GM12878 (cell line): Measurements from ENCODE around the gene RYR2. TPM values are rescaled to one million over a fixed set of nuclear protein-coding genes. Genes with fewer than 3 reads are reported as not detected.

Source experiments
- ATAC-seq: fragments of 200-7000 bp; cut with Tn5 transposase; 3 replicates; pipeline ENCODE4 v1.9.1; 2020; ENCODE audit warnings: mild to moderate bottlenecking, moderate library complexity
- BruUV-seq: library from RNA; stranded (reverse); fragments of 400-500 nt; replicated peaks from 2 replicates; lab custom pipeline; 2021; lab: Mats Ljungman, UMichigan
- CTCF ChIA-PET: fragments of 300-600 bp; sonication (Branson Sonifier 250); formaldehyde crosslinking; extraction: SDS; loops from one replicate; lab custom pipeline; 2021; ENCODE audit warnings: inconsistent platforms; lab: Yijun Ruan, JAX
- POLR2A ChIA-PET: fragments of 350-600 bp; formaldehyde crosslinking; extraction: SDS; loops from one replicate; lab custom pipeline; 2021; ENCODE audit warnings: inconsistent platforms; lab: Charles Lee
- RAD21 ChIA-PET: fragments of 300-600 bp; sonication (Branson Sonifier 250); formaldehyde crosslinking; loops from one replicate; lab custom pipeline; 2023; ENCODE audit warnings: antibody characterized with exemption; ENCODE audit not compliant: unreplicated experiment; lab: Charles Lee
- SMC1A ChIA-PET: fragments of 300-600 bp; sonication (Branson Sonifier 250); formaldehyde crosslinking; loops from one replicate; lab custom pipeline; 2023; ENCODE audit not compliant: unreplicated experiment, uncharacterized antibody; lab: Charles Lee
- DNase-seq: peaks from one replicate; pipeline ENCODE4 v3.0.0-alpha.2; 2011; ENCODE audit warnings: low read depth, low spot score
- FAIRE-seq: peaks from 3 replicates; lab custom pipeline; 2011; peaks lifted over from hg19 to GRCh38; lab: Jason Lieb, UNC
- H2AFZ ChIP-seq: 2 replicates; pipeline ENCODE4 v1.6.0; 2011; ENCODE audit warnings: low read depth, low read length, control low read depth; ENCODE audit not compliant: control insufficient read depth
- H3K27ac ChIP-seq: 2 replicates; pipeline ENCODE4 v1.5.1; 2011; ENCODE audit warnings: control low read depth; ENCODE audit not compliant: control insufficient read depth, insufficient read depth
- H3K27me3 ChIP-seq, 2 experiments: replicated peaks in 1 of 2; 2 replicates each; pipeline versions ENCODE4 v1.6.0 to v1.6.1; 2011; ENCODE audit warnings: low read length in 1 of 2; ENCODE audit not compliant: control insufficient read depth in 2 of 2, insufficient read depth in 2 of 2
- H3K36me3 ChIP-seq, 2 experiments: 2 replicates each; pipeline ENCODE4 v1.5.1; 2011; ENCODE audit warnings: low read length in 1 of 2; ENCODE audit not compliant: control insufficient read depth in 2 of 2, insufficient read depth in 2 of 2
- H3K4me1 ChIP-seq: 2 replicates; pipeline ENCODE4 v1.6.1; 2011; ENCODE audit warnings: mild to moderate bottlenecking, low read length, moderate library complexity, mixed read lengths; ENCODE audit not compliant: control insufficient read depth, insufficient read depth
- H3K4me2 ChIP-seq: 2 replicates; pipeline ENCODE4 v1.6.0; 2011; ENCODE audit warnings: control low read depth; ENCODE audit not compliant: control insufficient read depth, insufficient read depth
- H3K4me3 ChIP-seq: fragments of 200-600 bp; sonication (generic); 2 replicates; pipeline ENCODE4 v1.5.1; 2016
- H3K79me2 ChIP-seq: 2 replicates; pipeline ENCODE4 v1.6.0; 2011; ENCODE audit warnings: low read length; ENCODE audit not compliant: control insufficient read depth, insufficient read depth
- H3K9ac ChIP-seq: 2 replicates; pipeline ENCODE4 v1.8.0; 2011; ENCODE audit warnings: low read length, control low read depth, mixed read lengths; ENCODE audit not compliant: control insufficient read depth, insufficient read depth
- H3K9me3 ChIP-seq: replicated peaks from 3 replicates; pipeline ENCODE4 v1.5.1; 2011; ENCODE audit warnings: mild to moderate bottlenecking, low read length; ENCODE audit not compliant: control insufficient read depth, insufficient read depth
- H4K20me1 ChIP-seq: 2 replicates; pipeline ENCODE4 v1.6.0; 2011; ENCODE audit not compliant: control insufficient read depth, insufficient read depth
- ATF7 ChIP-seq: fragments of 450-650 bp; IDR thresholded peaks from 2 replicates; pipeline ENCODE4 v1.6.1; 2016; ENCODE audit warnings: low read depth, mild to moderate bottlenecking
- BCLAF1 ChIP-seq: fragments of 450-650 bp; IDR thresholded peaks from 2 replicates; pipeline ENCODE4 v1.6.1; 2017; ENCODE audit warnings: antibody characterized with exemption, mild to moderate bottlenecking, moderate library complexity
- CHD1 ChIP-seq: IDR thresholded peaks from 2 replicates; pipeline ENCODE4 v1.6.1; 2012; ENCODE audit warnings: low read depth, low read length, improper control_type of control experiment
- E2F4 ChIP-seq: IDR thresholded peaks from 2 replicates; pipeline ENCODE4 v1.6.1; 2012; ENCODE audit warnings: low read depth, low read length, improper control_type of control experiment
- FOXK2 ChIP-seq: fragments of 450-650 bp; IDR thresholded peaks from 2 replicates; pipeline ENCODE4 v1.6.1; 2017; ENCODE audit warnings: mild to moderate bottlenecking, moderate library complexity
- HDGF ChIP-seq: fragments of 450-650 bp; IDR thresholded peaks from 2 replicates; pipeline ENCODE4 v1.6.1; 2016; ENCODE audit warnings: antibody characterized with exemption
- LARP7 ChIP-seq: fragments of 450-650 bp; IDR thresholded peaks from 2 replicates; pipeline ENCODE4 v1.6.1; 2017; ENCODE audit warnings: mild to moderate bottlenecking
- MAX ChIP-seq: IDR thresholded peaks from 2 replicates; pipeline ENCODE4 v1.6.1; 2012; ENCODE audit warnings: low read depth, low read length, improper control_type of control experiment
- NFIC ChIP-seq: IDR thresholded peaks from 2 replicates; pipeline ENCODE4 v1.6.1; 2012; ENCODE audit warnings: low read depth, mild to moderate bottlenecking, inconsistent platforms, low read length, moderate library complexity
- POLR2AphosphoS5 ChIP-seq: IDR thresholded peaks from 2 replicates; pipeline ENCODE4 v1.6.1; 2011; ENCODE audit warnings: mild to moderate bottlenecking, low read length, inconsistent platforms
- STAT1 ChIP-seq: fragments of 450-650 bp; conservative IDR thresholded peaks from 2 replicates; pipeline ENCODE4 v1.6.1; 2014; ENCODE audit warnings: antibody characterized with exemption, mild to moderate bottlenecking
- TCF12 ChIP-seq: IDR thresholded peaks from 2 replicates; pipeline ENCODE4 v1.6.1; 2011; ENCODE audit warnings: low read depth, mild to moderate bottlenecking, low read length
- USF2 ChIP-seq: IDR thresholded peaks from 2 replicates; pipeline ENCODE4 v1.6.1; 2011; ENCODE audit warnings: low read depth, low read length, improper control_type of control experiment, borderline replicate concordance
- ZNF384 ChIP-seq: IDR thresholded peaks from 2 replicates; pipeline ENCODE4 v1.6.1; 2012; ENCODE audit warnings: low read depth, mild to moderate bottlenecking, low read length, improper control_type of control experiment, borderline replicate concordance
- ZZZ3 ChIP-seq: IDR thresholded peaks from 2 replicates; pipeline ENCODE4 v1.6.1; 2011; ENCODE audit warnings: low read depth; ENCODE audit not compliant: control insufficient read depth, insufficient read length
- WGBS: methylation state at CpG from one replicate; pipeline ENCODE4 v1.1.6; 2016; ENCODE audit warnings: low lambda C conversion rate; ENCODE audit not compliant: insufficient replicate concordance, insufficient coverage; ENCODE audit errors: missing lambda C conversion rate; 5-methylcytosine and 5-hydroxymethylcytosine counted together
- in situ Hi-C: fragments of 300-500 bp; cut with MboI; formaldehyde crosslinking; loops from 9 replicates; pipeline ENCODE4 v1.14.3; 2018; ENCODE audit warnings: mixed read lengths
- intact Hi-C: fragments of 100-400 bp; cut with micrococcal nuclease; formaldehyde crosslinking; loops from one replicate; pipeline ENCODE4 v1.14.2; 2022; ENCODE audit not compliant: unreplicated experiment
- polyA plus RNA-seq, 11 experiments: library from polyadenylated mRNA; depleted of rRNA in 4 of 11; unstranded in 6 of 11; stranded (reverse) in 5 of 11; fragments of >200 nt; fragmentation: Nextera tagmentation in 4 of 11; fragmentation: Illumina TruSeq in 1 of 11; extraction: Ambion mirVana in 4 of 11; extraction: Trizol in 1 of 11; gene quantifications; 1 replicate in 1 of 11; 2 replicates in 10 of 11; pipeline versions ENCODE4 v1.2.1 to v1.2.3, GENCODE V29; 2011 to 2016; ENCODE audit warnings: inconsistent platforms in 2 of 11, missing spikeins in 2 of 11, low read depth in 1 of 11
- total RNA-seq, 4 experiments: library from RNA; depleted of rRNA in 3 of 4; stranded (reverse); fragments of >200 nt in 3 of 4; fragmentation: Illumina TruSeq in 1 of 4; extraction: Trizol in 1 of 4; gene quantifications; 2 replicates each; pipeline versions ENCODE4 v1.2.1 to v1.2.3, GENCODE V29; 2013 to 2021

Gene RYR2
- total and polyA plus RNA-seq, 10 of the 15 experiments (the other 5 are each of a cell fraction or from before 2014, with no cell fraction given), result 0.01 to 0.04 TPM; not detected in 8

GRCh38 chr1:237199026-237199425, 157.0 kb downstream of the RYR2 start:
- Histone ChIP-seq H3K27me3 (no peaks in the 10 kb centered on the region; a peak in 1 of 4 replicates), H3K4me1 (no peaks in the 10 kb centered on the region), H3K9ac (no peak overlapping the region), H3K36me3 (no peaks in the 10 kb centered on the region), H3K79me2 (no peaks in the 10 kb centered on the region), H4K20me1 (no peaks in the 10 kb centered on the region), H2AFZ (no peak overlapping the region), H3K27ac (no peak overlapping the region), H3K4me2 (no peak overlapping the region), H3K9me3 (no peaks in the 10 kb centered on the region), H3K4me3 (no peak overlapping the region)
- WGBS, result under 1% methylated on average over 6 of the region's 6 CpGs
- BruUV-seq, result no TSS peak
- no peak for DNase-seq
- POLR2A ChIA-PET, result no interaction called here
- RAD21 ChIA-PET, result no interaction called here
- FAIRE-seq, result no peak
- CTCF ChIA-PET, result no interaction called here
- in situ Hi-C loops, result no loop called here
- ATAC-seq, result no peak
- SMC1A ChIA-PET, result no interaction called here
- TF ChIP-seq ZNF384 (no peak), LARP7 (no peak), ATF7 (no peak), POLR2AphosphoS5 (no peak), HDGF (no peak), TCF12 (no peak), MAX (no peak), E2F4 (no peak), FOXK2 (no peak), NFIC (no peak), ZZZ3 (no peak), BCLAF1 (no peak), USF2 (no peak), STAT1 (no peak), CHD1 (no peak)
- intact Hi-C loops, result no loop called here
